ENCODE measurements around the gene N4BP3.
"Not testable (repeated sequence)": the region's sequence is repeated elsewhere in the genome, so short reads cannot be mapped to it uniquely, and the experiment has no call there.

The N4BP3 gene, protein sequence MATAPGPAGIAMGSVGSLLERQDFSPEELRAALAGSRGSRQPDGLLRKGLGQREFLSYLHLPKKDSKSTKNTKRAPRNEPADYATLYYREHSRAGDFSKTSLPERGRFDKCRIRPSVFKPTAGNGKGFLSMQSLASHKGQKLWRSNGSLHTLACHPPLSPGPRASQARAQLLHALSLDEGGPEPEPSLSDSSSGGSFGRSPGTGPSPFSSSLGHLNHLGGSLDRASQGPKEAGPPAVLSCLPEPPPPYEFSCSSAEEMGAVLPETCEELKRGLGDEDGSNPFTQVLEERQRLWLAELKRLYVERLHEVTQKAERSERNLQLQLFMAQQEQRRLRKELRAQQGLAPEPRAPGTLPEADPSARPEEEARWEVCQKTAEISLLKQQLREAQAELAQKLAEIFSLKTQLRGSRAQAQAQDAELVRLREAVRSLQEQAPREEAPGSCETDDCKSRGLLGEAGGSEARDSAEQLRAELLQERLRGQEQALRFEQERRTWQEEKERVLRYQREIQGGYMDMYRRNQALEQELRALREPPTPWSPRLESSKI

DNA sequence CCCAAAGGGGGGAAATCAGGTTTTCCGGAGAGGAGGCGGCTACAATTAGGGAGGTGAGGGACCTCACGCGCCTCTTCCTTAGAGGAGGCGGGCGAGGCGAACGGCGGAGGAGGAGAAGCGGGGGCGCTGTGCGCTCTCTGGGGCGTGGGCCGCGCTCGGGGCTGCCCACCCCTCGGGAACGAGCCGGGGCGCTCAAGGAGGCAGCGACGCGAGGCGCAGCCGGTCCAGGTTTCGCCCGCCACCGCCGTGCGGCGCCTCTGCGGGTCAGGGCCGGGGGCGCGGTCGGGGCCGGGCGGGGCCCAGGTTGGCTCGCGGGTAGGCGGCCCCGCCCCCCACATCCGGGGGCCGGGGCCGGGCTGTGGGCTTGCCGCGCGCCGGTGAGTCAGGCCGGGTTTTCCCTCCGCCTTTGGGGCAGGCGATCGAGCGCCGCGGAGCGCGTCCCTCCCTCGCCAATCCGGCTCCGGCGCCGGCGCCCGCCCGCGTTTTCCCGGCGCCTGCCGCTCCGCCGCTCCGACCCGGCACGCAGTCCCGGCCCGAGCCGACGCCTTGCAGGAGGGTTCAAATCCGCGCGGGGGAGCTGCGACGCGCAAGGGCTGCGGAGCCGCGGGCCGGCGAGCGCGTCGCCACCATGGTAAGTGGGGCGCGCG is at the start of gene N4BP3:
N4BP3 (plus strand) TSS at position 392 of the 647 bp plus-strand sequence. CDS start 6,052 bp downstream, outside the sequence.
- peak in 18 of 42 donors; percentile 9 to 59 (median 39) for DNase-seq
- intact Hi-C loops (cut with DNase I) = no loop called here

DNA sequence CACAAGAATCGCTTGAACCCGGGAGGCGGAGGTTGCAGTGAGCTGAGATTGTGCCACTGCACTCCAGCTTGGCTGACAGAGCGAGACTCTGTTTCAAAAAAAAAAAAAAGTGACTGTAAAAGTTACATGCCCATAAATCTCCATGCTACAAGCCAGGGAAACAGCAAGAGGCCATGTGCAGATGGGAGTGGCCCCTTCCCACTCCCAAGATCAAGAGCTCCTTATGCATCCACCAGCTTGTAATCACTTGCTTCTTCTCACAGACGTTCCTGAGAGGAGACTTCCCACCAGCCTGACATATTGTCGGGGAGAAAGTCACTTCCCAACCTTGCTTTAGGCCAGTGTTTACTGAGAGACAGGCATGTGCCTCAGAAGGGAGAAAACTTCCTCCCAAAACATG is 45.6 kb upstream of the N4BP3 start:
- intact Hi-C loops (cut with DNase I) = no loop called here
- no peak for DNase-seq

DNA sequence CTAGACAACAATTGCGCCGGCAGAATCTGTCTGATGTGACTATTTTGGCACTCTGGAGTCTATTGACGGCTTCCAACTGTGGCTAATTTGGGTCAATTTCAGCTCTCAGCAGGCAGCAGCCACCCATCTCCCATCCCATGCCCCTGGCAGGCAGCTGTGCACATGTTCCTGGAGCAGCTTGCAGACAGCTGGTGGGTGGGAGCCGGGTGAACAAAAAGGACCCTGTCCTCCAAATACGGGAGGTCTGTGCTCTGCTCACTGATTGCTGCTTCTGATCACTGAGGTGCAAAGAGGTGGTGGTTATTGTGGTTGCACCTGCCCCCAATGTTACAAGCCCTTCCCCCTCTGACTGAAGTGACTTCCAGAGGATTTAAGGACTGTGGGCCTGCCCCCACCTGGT is 45.0 kb upstream of the N4BP3 start:
- DNase-seq = peak in 4 of 42 donors; percentile 4 to 26 (median 12)
- intact Hi-C loops (cut with DNase I) = no loop called here

DNA sequence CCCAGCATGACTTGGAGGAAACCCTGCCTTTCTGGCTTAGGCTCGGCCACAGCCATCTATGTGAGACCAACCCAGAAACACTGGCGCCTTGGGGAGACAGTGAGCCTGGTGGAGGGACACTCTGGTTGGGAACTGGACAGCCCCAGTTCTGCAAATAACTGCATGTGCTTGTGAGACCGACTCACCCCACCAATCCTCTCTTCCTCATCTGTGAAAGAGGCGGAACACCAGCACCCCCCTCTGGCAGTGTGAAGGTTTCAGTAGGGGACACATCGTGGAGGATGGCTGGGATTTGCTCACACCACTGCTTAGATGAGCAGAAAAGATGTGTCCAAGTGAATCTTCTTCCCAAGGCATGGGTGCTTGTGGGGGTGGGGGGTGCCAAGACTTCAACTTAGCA is 43.4 kb upstream of the N4BP3 start:
- intact Hi-C loops (cut with DNase I) = no loop called here
- DNase-seq = peak in 35 of 42 donors; percentile 8 to 71 (median 29)

DNA sequence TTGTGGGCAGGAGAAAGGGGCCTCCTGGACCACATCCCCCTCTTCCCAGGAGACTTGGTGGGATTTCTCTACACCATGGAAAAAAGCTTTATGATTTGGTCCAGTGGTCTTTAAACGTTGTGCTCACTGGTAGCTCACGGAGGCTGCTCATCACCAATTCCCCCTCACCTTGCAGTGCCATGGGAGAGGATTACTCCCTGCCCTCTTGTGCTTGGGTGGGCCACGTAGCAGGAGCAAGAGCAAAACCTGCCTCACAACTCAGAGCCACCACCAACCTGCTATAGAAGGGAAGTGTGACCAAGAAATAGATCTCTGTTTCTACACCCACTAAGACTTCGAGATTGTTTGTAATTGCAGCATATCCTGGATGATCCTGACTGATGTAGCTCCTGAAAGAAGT is 42.2 kb upstream of the N4BP3 start:
- DNase-seq = no peak
- intact Hi-C loops (cut with DNase I) = no loop called here

DNA sequence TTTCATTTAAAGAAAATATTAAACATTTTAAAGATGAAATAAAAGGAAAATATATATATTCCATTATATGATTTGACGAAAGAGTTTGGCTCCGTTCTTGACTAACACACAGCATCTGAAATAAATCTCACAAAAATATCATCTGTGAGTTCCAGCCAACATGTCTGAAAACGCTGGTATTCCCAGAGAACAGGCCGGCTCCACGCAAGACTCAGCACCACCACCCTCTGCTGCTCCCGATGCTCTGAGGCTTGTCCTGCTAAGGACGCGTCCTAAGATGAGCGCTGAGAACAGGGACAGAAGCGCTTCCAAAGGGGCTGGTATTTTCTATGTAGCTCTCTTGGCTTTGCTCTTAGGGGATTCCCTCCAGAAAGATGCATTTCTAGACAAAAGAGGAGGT is 40.6 kb upstream of the N4BP3 start:
- intact Hi-C loops (cut with DNase I) = no loop called here

DNA sequence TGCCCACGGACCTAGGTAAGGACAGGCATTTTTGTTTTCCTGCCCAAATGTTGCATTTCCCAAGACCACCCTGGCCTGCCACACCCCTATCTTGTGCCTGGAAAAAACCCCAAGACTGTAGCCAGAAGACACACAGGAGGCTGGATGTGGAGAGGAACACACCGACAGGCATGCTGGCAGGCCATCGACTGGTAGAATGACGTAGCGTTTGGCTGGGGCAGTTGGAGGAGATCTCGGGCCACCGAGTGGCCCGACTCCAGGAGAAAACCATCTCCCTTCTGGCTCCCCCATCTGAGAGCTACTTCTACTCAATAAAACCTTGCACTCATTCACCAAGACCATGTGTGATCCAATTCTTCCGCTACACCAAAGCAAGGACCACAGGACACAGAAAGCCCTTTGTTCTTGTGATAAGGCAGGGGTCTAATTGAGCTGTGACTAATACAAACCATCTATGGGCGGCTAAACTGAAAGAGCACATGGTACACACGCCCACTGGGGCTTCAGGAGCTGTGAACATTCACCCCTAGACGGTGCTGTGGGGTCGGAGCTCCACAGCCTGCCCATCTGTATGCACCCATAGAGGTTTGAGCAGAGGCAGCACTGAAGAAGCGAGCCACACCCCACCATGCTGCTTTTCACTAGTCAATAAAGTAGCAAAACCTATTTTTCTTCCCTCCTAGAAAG is 38.9 kb upstream of the N4BP3 start:
- intact Hi-C loops (cut with DNase I) = no loop called here
- DNase-seq = peak in 3 of 42 donors; percentile 48 to 59 (median 59)

More for the DNA sequence above, 40.6 kb upstream of the N4BP3 start:
- no peak for DNase-seq

DNA sequence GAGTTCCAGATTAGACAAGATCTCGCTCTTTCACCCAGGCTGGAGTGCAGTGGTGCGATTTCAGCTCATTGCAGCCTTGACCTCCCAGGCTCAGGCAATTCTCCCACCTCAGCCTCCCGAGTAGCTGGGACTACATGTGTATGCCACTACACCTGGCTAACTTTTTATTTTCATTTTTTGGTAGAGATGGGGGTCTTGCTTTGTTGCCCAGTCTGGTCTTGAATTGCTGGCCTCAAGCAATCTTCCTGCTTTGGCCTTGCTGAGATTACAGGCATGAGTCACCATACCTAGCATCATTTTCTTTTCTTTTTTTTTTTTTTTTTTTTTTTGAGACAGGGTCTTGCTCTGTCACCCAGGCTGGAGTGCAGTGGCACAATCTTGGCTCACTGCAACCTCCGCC is 36.4 kb upstream of the N4BP3 start:
- intact Hi-C loops (cut with DNase I) = loop anchor here (5.0 kb wide), 1 partner anchor 85 kb away; no protein-coding TSS in a partner anchor
- DNase-seq = not testable (repeated sequence)

DNA sequence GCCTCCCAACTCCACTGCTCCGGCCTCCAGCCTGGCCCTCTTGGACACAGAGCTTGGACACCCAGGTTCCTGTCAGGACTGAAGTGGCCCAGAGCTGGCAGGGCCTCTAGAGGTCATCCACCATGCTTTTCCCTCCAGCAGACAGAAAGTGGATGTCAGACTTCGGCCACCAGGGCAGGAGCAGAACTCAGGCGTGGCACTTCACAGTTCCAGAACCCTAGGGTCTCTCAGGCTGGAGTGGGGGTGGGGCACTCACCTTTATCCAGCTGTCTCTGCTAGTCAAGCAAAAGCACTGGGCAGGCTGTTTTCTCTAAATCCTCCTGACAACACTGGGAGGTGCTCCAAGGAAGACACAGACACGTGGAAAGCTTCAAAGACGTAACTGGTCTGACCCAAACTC is 35.6 kb upstream of the N4BP3 start:
- intact Hi-C loops (cut with DNase I) = loop anchor here (5.0 kb wide), 1 partner anchor 85 kb away; no protein-coding TSS in a partner anchor
- DNase-seq = no peak

DNA sequence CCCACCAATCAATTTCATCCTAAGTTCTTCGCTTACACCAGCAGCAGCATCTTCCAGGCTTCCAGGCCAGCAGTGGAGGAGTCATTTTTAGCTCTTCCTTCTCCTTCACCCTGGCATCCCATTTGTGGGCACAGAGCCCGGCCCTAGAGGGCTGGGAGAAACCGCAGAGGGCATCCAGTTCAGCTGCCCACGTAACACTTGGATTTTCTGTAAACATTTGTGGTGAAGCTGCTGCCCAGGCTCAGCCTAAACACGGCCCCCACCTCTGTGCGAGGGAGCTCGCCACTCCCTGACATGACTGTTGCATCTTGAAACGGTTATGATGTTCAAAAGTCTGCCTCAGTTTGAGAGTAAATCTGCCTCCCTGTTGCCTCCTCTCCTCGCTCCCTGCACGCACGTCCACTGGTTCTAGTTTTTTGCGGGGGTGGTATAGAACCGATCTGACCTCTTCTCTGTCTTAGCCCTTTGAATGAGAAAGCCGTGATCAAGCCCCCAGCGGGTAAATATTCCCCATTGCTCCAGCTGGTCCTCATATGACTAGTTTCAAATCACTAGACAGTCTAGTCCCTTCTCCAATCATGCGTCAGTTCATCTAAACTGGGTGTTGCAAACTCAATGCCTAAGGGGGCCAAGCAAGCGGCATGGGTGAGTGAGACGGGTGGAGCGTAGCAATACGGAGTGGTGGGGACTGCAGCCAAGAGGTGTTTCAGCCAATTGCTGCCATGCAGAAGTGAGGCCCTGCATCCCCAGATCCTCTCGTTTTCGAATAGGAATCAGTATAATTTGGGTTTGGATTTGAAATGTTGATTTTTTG is 34.9 kb upstream of the N4BP3 start:
- DNase-seq = no peak
- intact Hi-C loops (cut with DNase I) = loop anchor here (5.0 kb wide), 1 partner anchor 84 kb away; no protein-coding TSS in a partner anchor

DNA sequence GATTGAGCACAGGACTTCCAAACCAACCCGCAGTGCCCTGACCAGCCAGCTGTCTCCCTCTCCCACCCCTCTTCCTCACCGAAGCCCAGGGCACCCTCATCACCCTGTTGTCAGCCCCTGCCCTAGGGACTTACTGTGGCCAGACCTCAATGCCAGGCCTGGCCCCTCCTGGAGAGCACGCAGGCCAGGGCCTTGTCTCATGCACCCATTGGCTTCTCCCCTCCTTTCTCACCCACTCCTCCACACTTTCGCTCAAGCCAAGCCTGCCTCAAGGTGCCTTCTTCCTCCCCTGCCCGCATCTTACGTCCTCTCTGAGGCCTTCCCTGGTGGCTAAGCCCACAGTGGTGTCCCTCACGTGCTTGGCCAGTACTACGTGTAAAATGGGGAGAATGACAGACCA is 33.3 kb upstream of the N4BP3 start:
- no peak for DNase-seq
- intact Hi-C loops (cut with DNase I) = no loop called here

DNA sequence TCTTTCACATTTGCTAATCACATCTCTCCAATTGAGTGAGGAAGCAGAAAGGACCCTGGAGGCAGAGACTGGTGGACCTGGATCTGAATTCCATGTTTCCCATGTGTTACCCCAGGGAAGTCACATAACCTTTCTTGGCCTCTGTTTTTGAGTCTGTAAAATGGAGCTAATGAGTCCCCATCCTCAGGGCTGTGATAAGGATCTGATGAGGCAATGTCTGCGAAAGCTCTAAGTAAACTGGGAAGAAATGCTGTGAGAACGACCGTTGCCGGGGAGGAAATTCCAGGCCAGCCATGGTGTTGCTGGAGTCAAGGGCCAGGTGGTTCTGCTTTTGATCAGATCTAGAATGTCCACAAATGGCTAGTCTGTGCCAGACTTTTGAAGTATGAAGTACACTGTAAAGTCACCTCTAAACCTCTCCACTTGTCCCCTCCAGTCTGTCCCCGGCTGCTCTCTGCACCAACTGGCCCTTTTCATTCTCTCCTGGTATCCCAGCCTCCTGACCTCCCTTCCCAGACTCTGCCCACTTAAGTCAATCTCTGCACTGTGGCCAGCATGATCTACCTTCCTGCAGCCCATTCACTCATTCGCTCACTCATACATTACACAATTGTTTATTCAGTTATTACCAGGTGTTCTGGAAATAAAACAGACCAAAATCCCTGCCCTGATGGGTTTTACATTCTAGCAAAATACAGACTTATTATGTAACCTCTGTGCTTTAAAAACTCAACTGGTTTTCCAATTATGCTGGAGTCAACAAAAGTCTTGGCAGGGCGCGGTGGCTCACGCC is 32.5 kb upstream of the N4BP3 start:
- intact Hi-C loops (cut with DNase I) = no loop called here
- no peak for DNase-seq

DNA sequence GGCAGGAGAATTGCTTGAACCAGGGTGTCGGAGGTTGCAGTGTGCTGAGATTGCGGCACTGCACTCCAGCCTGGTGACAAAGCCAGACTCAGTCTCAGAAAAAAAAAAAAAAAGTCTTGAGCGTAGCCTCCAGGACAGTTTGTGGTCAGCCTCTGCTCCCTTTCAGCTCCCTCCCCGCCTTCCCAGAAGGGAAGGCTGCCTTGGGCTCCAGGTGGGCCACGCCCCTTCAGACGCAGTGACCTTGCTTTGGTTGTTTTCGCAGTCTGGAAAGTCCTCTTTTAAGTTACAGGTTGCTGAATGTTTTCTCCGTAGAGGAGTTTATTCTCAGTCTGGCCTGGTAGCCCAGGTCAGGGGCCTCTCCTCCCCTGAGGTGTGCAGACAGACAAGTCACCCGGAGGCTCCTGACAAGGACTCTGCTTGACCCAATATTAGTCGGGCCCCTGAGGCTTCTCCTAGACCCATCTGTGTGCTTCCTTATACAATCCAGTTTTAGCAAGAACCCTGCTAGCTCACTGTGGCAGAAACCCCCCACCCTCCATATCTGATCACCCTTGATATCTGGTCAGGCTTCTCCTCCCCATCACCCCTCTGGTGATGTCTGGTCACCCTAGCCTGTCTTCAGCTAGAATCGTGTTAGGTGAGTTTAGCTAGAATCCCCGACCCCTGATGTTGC is 31.6 kb upstream of the N4BP3 start:
- intact Hi-C loops (cut with DNase I) = no loop called here

DNA sequence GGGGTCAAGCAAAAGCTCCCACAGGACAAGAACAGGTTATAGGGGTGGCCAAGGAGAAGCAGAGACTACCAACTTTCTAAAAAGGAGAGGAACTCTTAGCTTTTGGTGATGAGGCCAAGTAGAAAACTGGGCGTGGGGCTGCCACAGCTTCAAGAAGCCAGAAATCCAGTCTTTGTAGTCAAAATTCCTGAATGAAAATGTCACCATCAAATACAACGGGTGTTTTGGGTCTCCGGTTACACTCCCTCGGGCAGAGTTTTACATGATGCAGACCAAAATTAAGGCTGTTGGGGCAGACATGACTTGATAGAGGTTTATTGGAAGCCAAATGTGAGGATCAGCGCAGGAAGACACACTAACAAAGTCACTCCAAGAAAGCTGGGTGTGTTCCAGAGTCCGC is 29.4 kb upstream of the N4BP3 start:
- DNase-seq = no peak
- intact Hi-C loops (cut with DNase I) = no loop called here

More for the DNA sequence above, 31.6 kb upstream of the N4BP3 start:
- DNase-seq = no peak

DNA sequence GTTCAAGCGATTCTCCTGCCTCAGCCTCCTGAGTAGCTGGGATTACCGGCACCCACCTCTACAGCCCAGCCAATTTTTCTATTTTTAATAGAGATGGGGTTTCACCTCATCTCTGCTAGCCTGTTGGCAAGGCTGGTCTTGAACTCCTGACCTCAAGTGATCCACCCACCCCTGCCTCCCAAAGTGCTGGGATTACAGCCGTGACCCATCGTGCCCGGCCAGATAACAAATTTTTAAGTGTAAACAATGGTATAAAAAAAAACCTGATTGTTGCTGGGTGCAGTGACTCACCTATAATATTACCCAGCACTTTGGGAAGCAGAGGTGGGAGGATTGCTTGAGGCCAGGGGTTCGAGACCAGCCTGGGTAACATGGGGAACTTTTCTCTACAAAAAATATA is 28.0 kb upstream of the N4BP3 start:
- intact Hi-C loops (cut with DNase I) = no loop called here
- no peak for DNase-seq

DNA sequence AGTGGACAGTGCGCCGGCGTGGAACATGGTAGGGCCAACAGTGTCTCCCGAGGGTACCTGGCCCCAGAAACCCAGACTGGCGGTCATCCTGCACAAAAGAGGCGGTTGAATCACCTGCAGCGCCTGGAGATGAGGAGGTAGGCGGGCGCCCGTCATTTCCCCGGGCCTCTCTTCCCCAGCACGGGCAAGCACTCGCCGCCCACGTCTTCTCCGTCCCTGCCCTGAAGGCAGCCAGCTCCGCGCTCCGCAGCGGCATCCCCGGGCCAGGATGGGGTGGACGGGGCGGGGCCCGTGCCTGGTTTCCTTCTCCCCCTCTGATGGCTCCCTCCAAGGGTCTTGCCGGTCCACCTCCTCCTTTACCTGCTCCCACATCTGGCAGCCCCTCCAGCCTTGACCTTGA is 27.1 kb upstream of the N4BP3 start:
- intact Hi-C loops (cut with DNase I) = no loop called here
- no peak for DNase-seq

DNA sequence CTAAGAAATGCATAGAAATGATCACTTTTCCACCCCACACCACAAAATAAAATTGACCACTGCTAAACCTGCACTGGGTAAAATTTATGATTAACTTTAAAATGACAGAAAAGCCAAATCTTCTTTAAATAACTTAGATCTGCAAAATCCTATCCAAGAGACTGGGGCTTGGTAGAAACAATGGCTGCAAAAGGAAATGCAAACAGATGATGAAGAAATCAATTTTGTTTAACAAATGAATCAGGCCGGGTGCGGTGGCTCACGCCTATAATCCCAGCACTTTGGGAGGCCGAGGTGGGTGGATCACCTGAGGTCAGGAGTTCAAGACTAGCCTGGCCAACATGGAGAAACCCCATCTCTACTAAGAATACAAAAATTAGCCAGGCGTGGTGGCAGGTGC is 26.1 kb upstream of the N4BP3 start:
- intact Hi-C loops (cut with DNase I); DNase-seq: not testable (repeated sequence)
